Amniotic stem cell (primary cell): ENCODE results near the gene TAMM41.
"Not testable (repeated sequence)": the region's sequence is repeated elsewhere in the genome, so short reads cannot be mapped to it uniquely, and the experiment has no call there.

ENCODE experiments used
- DNase-seq: peaks from one replicate; lab custom pipeline; 2025; lab: John Stamatoyannopoulos, UW

Gene TAMM41

GRCh38 chr3:11764931-11765363, 81.7 kb downstream of the TAMM41 start:
- no peak for DNase-seq

- no peak for DNase-seq
These were observed 86.7 kb downstream of the TAMM41 start for GRCh38 chr3:11759996-11760395.

GRCh38 chr3:11757929-11758328, 88.8 kb downstream of the TAMM41 start:
- no peak for DNase-seq

- DNase-seq: no peak
These were observed 89.2 kb downstream of the TAMM41 start for GRCh38 chr3:11757441-11757875.

GRCh38 chr3:11755276-11755675, 91.4 kb downstream of the TAMM41 start:
- DNase-seq: no peak

GRCh38 chr3:11752254-11752653, 94.4 kb downstream of the TAMM41 start:
- not testable (repeated sequence) for DNase-seq

- not testable (repeated sequence) for DNase-seq
These were observed 98.4 kb downstream of the TAMM41 start for GRCh38 chr3:11748306-11748705.
